Measurements from ENCODE around the gene LSM3. TPM values are rescaled to one million over a fixed set of nuclear protein-coding genes. Genes with fewer than 3 reads are reported as not detected.

LSM3 gene
- total RNA-seq, 2 donors from 2014 or later = 15.0 to 15.4 TPM

GRCh38 chr3:14208977-14209394 is 30.4 kb downstream of the LSM3 start:
- TF ChIP-seq CTCF (IDR thresholded peaks at IDR 0.05) = no peak
- Histone ChIP-seq H3K27ac (no peak overlapping the region), H3K9me3 (no peaks in the 10 kb centered on the region), H3K36me3 (no peaks in the 10 kb centered on the region), H3K4me1 (peaks cover 0 to 18% of the 10 kb centered on the region in 2 donors), H3K27me3 (no peaks in the 10 kb centered on the region), H3K4me3 (no peak overlapping the region)
- no peak for DNase-seq (ENCODE audit: low spot score)

GRCh38 chr3:14209581-14210289 is 31.1 kb downstream of the LSM3 start:
- no peak for TF ChIP-seq CTCF (IDR thresholded peaks at IDR 0.05)
- Histone ChIP-seq H3K27ac (no peak overlapping the region), H3K27me3 (no peaks in the 10 kb centered on the region), H3K4me1 (peaks cover 0 to 10% of the 10 kb centered on the region in 2 donors), H3K9me3 (no peaks in the 10 kb centered on the region), H3K4me3 (no peak overlapping the region), H3K36me3 (no peaks in the 10 kb centered on the region)
- DNase-seq (ENCODE audit: low spot score) = no peak

DNA sequence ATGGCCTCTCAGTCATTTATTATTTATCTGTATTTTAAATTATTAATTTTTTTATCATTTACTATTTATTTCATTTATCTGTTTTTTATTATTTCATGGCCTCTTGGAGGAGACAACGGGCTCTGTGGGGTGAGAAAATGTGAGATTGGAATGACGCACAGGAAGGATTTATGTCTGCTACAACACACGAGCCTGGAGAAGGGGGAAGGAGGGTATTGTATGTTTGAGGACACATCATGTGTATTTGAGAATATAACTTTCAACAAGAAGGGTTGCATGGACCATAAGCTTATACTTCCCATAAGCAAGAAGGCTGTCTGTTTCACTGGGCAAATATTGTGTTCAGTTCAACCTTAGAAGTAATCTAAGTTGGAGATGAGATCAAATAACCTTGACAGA is 31.7 kb downstream of the LSM3 start:
- no peak for DNase-seq (ENCODE audit: low spot score)
- no peak for TF ChIP-seq CTCF (IDR thresholded peaks at IDR 0.05)
- Histone ChIP-seq H3K27me3 (no peaks in the 10 kb centered on the region), H3K4me3 (no peak overlapping the region), H3K36me3 (no peaks in the 10 kb centered on the region), H3K4me1 (peaks cover 0 to 5% of the 10 kb centered on the region in 2 donors), H3K27ac (no peak overlapping the region), H3K9me3 (no peaks in the 10 kb centered on the region)

GRCh38 chr3:14210843-14211594 is 32.4 kb downstream of the LSM3 start:
- Histone ChIP-seq H3K36me3 (no peaks in the 10 kb centered on the region), H3K4me1 (no peaks in the 10 kb centered on the region), H3K4me3 (no peak overlapping the region), H3K27ac (no peak overlapping the region), H3K9me3 (no peaks in the 10 kb centered on the region), H3K27me3 (no peaks in the 10 kb centered on the region)
- DNase-seq (ENCODE audit: low spot score) = no peak
- no peak for TF ChIP-seq CTCF (IDR thresholded peaks at IDR 0.05)

DNA sequence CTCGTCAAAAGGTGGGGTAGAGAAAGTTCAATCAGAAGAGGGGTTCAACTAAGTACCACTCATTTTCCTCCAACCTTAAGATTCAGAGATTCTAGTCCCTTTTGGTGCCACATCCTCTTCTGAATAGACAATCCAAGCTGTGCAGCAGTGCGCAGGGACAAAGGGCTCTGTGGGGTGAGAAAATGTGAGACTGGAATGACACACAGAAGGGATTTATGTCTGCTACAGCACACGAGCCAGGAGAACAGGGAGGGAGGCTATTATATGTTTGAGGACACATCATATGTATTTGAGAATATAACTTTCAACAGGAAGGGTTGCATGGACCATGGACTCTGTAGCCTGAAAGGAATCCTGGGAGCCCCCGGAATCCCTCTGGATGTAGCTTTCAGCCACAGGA is 33.0 kb downstream of the LSM3 start:
- Histone ChIP-seq H3K9me3 (no peaks in the 10 kb centered on the region), H3K4me3 (no peak overlapping the region), H3K27ac (no peak overlapping the region), H3K27me3 (no peaks in the 10 kb centered on the region), H3K4me1 (no peaks in the 10 kb centered on the region), H3K36me3 (no peaks in the 10 kb centered on the region)
- DNase-seq (ENCODE audit: low spot score) = no peak
- TF ChIP-seq CTCF (IDR thresholded peaks at IDR 0.05) = no peak

Measured in right atrium auricular region (tissue), 2 donors.